ENCODE data around the gene CALD1.

Gene CALD1

GRCh38 chr7:134737566-134738345 lies 41.7 kb upstream of the CALD1 start:
- Histone ChIP-seq H3K27ac (ENCODE audit: low read depth, low read length, poor library complexity, severe bottlenecking) (no peak overlapping the region), H3K4me1 (ENCODE audit: insufficient read depth, low read length, severe bottlenecking) (no peaks in the 10 kb centered on the region), H3K36me3 (ENCODE audit: insufficient read depth, low read length) (no peaks in the 10 kb centered on the region), H3K4me3 (ENCODE audit: low read depth, low read length, poor library complexity, severe bottlenecking) (no peak overlapping the region), H3F3A (ENCODE audit: insufficient read depth, low read length) (no peaks in the 10 kb centered on the region), H3K9me2 (ENCODE audit: low read depth, low read length) (no peaks in the 10 kb centered on the region), H3K79me2 (ENCODE audit: insufficient read depth, low read length) (no peaks in the 10 kb centered on the region), H3K4me2 (ENCODE audit: low read length) (no peak overlapping the region), H4K20me1 (ENCODE audit: insufficient read depth, low read length) (no peaks in the 10 kb centered on the region), H2AFZ (ENCODE audit: low read length) (no peak overlapping the region), H3K9ac (ENCODE audit: low read length) (no peak overlapping the region), H3K27me3 (ENCODE audit: insufficient read depth, low read length) (no peaks in the 10 kb centered on the region), H3K9me3 (ENCODE audit: low read length) (no peaks in the 10 kb centered on the region)
- TF ChIP-seq CTCF (IDR thresholded peaks at IDR 0.05; ENCODE audit: low read length): no peak
- TF ChIP-seq EZH2 (IDR thresholded peaks at IDR 0.05; ENCODE audit: borderline replicate concordance, low read length): no peak

- no peak overlapping the region for H3K9ac ChIP-seq (ENCODE audit: low read length)
- no peaks in the 10 kb centered on the region for H3F3A ChIP-seq (ENCODE audit: insufficient read depth, low read length)
- H3K4me1 ChIP-seq (ENCODE audit: insufficient read depth, low read length, severe bottlenecking): no peaks in the 10 kb centered on the region
- no peaks in the 10 kb centered on the region for H3K79me2 ChIP-seq (ENCODE audit: insufficient read depth, low read length)
- no peaks in the 10 kb centered on the region for H4K20me1 ChIP-seq (ENCODE audit: insufficient read depth, low read length)
- H3K27me3 ChIP-seq (ENCODE audit: insufficient read depth, low read length): no peaks in the 10 kb centered on the region
- no peak overlapping the region for H3K4me3 ChIP-seq (ENCODE audit: low read depth, low read length, poor library complexity, severe bottlenecking)
- no peaks in the 10 kb centered on the region for H3K9me3 ChIP-seq (ENCODE audit: low read length)
- TF ChIP-seq CTCF (IDR thresholded peaks at IDR 0.05; ENCODE audit: low read length) (no peak), EZH2 (IDR thresholded peaks at IDR 0.05; ENCODE audit: borderline replicate concordance, low read length) (no peak)
- no peak overlapping the region for H3K4me2 ChIP-seq (ENCODE audit: low read length)
- H3K36me3 ChIP-seq (ENCODE audit: insufficient read depth, low read length): no peaks in the 10 kb centered on the region
- no peak overlapping the region for H2AFZ ChIP-seq (ENCODE audit: low read length)
- no peaks in the 10 kb centered on the region for H3K9me2 ChIP-seq (ENCODE audit: low read depth, low read length)
- no peak overlapping the region for H3K27ac ChIP-seq (ENCODE audit: low read depth, low read length, poor library complexity, severe bottlenecking)
These were observed 40.1 kb upstream of the CALD1 start for GRCh38 chr7:134739362-134739761.

GRCh38 chr7:134740376-134740775 lies 39.1 kb upstream of the CALD1 start:
- Histone ChIP-seq H3F3A (ENCODE audit: insufficient read depth, low read length) (no peaks in the 10 kb centered on the region), H3K9me3 (ENCODE audit: low read length) (no peaks in the 10 kb centered on the region), H3K4me3 (ENCODE audit: low read depth, low read length, poor library complexity, severe bottlenecking) (no peak overlapping the region), H3K9me2 (ENCODE audit: low read depth, low read length) (no peaks in the 10 kb centered on the region), H2AFZ (ENCODE audit: low read length) (no peak overlapping the region), H3K36me3 (ENCODE audit: insufficient read depth, low read length) (no peaks in the 10 kb centered on the region), H3K27ac (ENCODE audit: low read depth, low read length, poor library complexity, severe bottlenecking) (no peak overlapping the region), H4K20me1 (ENCODE audit: insufficient read depth, low read length) (no peaks in the 10 kb centered on the region), H3K4me1 (ENCODE audit: insufficient read depth, low read length, severe bottlenecking) (no peaks in the 10 kb centered on the region), H3K9ac (ENCODE audit: low read length) (no peak overlapping the region), H3K79me2 (ENCODE audit: insufficient read depth, low read length) (no peaks in the 10 kb centered on the region), H3K4me2 (ENCODE audit: low read length) (no peak overlapping the region), H3K27me3 (ENCODE audit: insufficient read depth, low read length) (no peaks in the 10 kb centered on the region)
- TF ChIP-seq EZH2 (IDR thresholded peaks at IDR 0.05; ENCODE audit: borderline replicate concordance, low read length) (no peak), CTCF (IDR thresholded peaks at IDR 0.05; ENCODE audit: low read length) (no peak)

Measured in OCI-LY1 (cell line).